ENCODE data around the gene MDGA2.

Gene MDGA2

GRCh38 chr14:47606566-47606965, 68.8 kb downstream of the MDGA2 start:
- no peak for DNase-seq

GRCh38 chr14:47596860-47597259, 78.5 kb downstream of the MDGA2 start:
- DNase-seq: no peak

- DNase-seq: peak in 1 of 3 donors; percentile 1
Measured at GRCh38 chr14:47596232-47596631, 79.2 kb downstream of the MDGA2 start.

- DNase-seq: no peak
Measured at GRCh38 chr14:47595552-47595951, 79.9 kb downstream of the MDGA2 start.

GRCh38 chr14:47590767-47591495, 84.5 kb downstream of the MDGA2 start:
- DNase-seq: no peak

- no peak for DNase-seq
Measured at GRCh38 chr14:47585447-47585846, 90.0 kb downstream of the MDGA2 start.

- DNase-seq: no peak
Measured at GRCh38 chr14:47567273-47567672, 108.1 kb downstream of the MDGA2 start.

GRCh38 chr14:47557894-47558293, 117.5 kb downstream of the MDGA2 start:
- no peak for DNase-seq

- DNase-seq: no peak
Measured at GRCh38 chr14:47555333-47555732, 120.1 kb downstream of the MDGA2 start.

- DNase-seq: no peak
Measured at GRCh38 chr14:47549886-47550285, 125.5 kb downstream of the MDGA2 start.

GRCh38 chr14:47543459-47543858, 131.9 kb downstream of the MDGA2 start:
- no peak for DNase-seq

GRCh38 chr14:47541662-47542061, 133.7 kb downstream of the MDGA2 start:
- no peak for DNase-seq

- DNase-seq: peak in 2 of 3 donors; percentile 1 to 4
Measured at GRCh38 chr14:47539031-47539461, 136.4 kb downstream of the MDGA2 start.

GRCh38 chr14:47536341-47536740, 139.1 kb downstream of the MDGA2 start:
- no peak for DNase-seq

GRCh38 chr14:47526591-47527244, 148.7 kb downstream of the MDGA2 start:
- no peak for DNase-seq

GRCh38 chr14:47524524-47524923, 150.9 kb downstream of the MDGA2 start:
- no peak for DNase-seq

GRCh38 chr14:47520382-47520781, 155.0 kb downstream of the MDGA2 start:
- DNase-seq: no peak

- DNase-seq: no peak
Measured at GRCh38 chr14:47511829-47512228, 163.6 kb downstream of the MDGA2 start.

GRCh38 chr14:47509957-47510356, 165.4 kb downstream of the MDGA2 start:
- DNase-seq: no peak

- DNase-seq: no peak
Measured at GRCh38 chr14:47507861-47508260, 167.5 kb downstream of the MDGA2 start.

GRCh38 chr14:47500369-47500768, 175.0 kb downstream of the MDGA2 start:
- no peak for DNase-seq

GRCh38 chr14:47490766-47491165, 184.6 kb downstream of the MDGA2 start:
- DNase-seq: no peak

GRCh38 chr14:47490353-47490752, 185.1 kb downstream of the MDGA2 start:
- DNase-seq: no peak

GRCh38 chr14:47485421-47485820, 190.0 kb downstream of the MDGA2 start:
- DNase-seq: no peak

GRCh38 chr14:47483449-47483848, 192.0 kb downstream of the MDGA2 start:
- no peak for DNase-seq

Data from suppressor macrophage treated with lipopolysaccharide for 1 hour (primary cell).